Keratinocyte (primary cell): ENCODE data around the gene KMT2C. TPM values are rescaled to one million over a fixed set of nuclear protein-coding genes. Genes with fewer than 3 reads are reported as not detected.

Source experiments
- DNase-seq: peaks from one replicate; pipeline ENCODE4 v3.0.0-alpha.2; 2011; ENCODE audit warnings: low read depth, missing footprints, low spot score
- FAIRE-seq: peaks from 2 replicates; lab custom pipeline; 2011; peaks lifted over from hg19 to GRCh38; lab: Jason Lieb, UNC
- H2AFZ ChIP-seq: 2 replicates; pipeline ENCODE4 v1.6.0; 2012; ENCODE audit warnings: low read length, control low read depth, inconsistent platforms; ENCODE audit not compliant: control insufficient read depth
- H3K27ac ChIP-seq: 2 replicates; pipeline ENCODE4 v1.5.1; 2011; ENCODE audit warnings: low read length; ENCODE audit not compliant: control insufficient read depth, insufficient read depth
- H3K27me3 ChIP-seq: 3 replicates; pipeline ENCODE4 v1.6.0; 2011; ENCODE audit warnings: low read length; ENCODE audit not compliant: control insufficient read depth, insufficient read depth; ENCODE audit errors: extremely low read depth
- H3K36me3 ChIP-seq, 2 experiments: 2 replicates in 1 of 2; 3 replicates in 1 of 2; pipeline ENCODE4 v1.5.1; 2011; ENCODE audit warnings: low read length in 2 of 2, mild to moderate bottlenecking in 1 of 2; ENCODE audit not compliant: control insufficient read depth in 2 of 2, insufficient read depth in 2 of 2; ENCODE audit errors: extremely low read depth in 1 of 2
- H3K4me1 ChIP-seq: 3 replicates; pipeline ENCODE4 v1.5.1; 2011; ENCODE audit warnings: low read length; ENCODE audit not compliant: control insufficient read depth, insufficient read depth; ENCODE audit errors: extremely low read depth
- H3K4me2 ChIP-seq: 3 replicates; pipeline ENCODE4 v1.6.0; 2011; ENCODE audit warnings: low read depth, low read length; ENCODE audit not compliant: control insufficient read depth, insufficient read depth; ENCODE audit errors: extremely low read depth
- H3K4me3 ChIP-seq, 3 experiments: fragments of 200-600 bp in 1 of 3; sonication (generic) in 1 of 3; 2 replicates in 2 of 3; 3 replicates in 1 of 3; pipeline ENCODE4 v1.5.1; 2011 to 2016; ENCODE audit warnings: low read length in 3 of 3, mild to moderate bottlenecking in 3 of 3, control low read depth in 2 of 3, inconsistent platforms in 1 of 3, low read depth in 1 of 3, mixed read lengths in 1 of 3, mixed run types in 1 of 3, moderate library complexity in 1 of 3; ENCODE audit not compliant: control insufficient read depth in 2 of 3, insufficient read depth in 2 of 3; ENCODE audit errors: extremely low read depth in 1 of 3
- H3K79me2 ChIP-seq: 2 replicates; pipeline ENCODE4 v1.6.0; 2012; ENCODE audit warnings: low read length; ENCODE audit not compliant: control insufficient read depth, insufficient read depth
- H3K9ac ChIP-seq: 3 replicates; pipeline ENCODE4 v1.6.0; 2011; ENCODE audit warnings: low read length; ENCODE audit not compliant: control insufficient read depth, insufficient read depth; ENCODE audit errors: extremely low read depth
- H3K9me1 ChIP-seq: 3 replicates; pipeline ENCODE4 v1.6.0; 2011; ENCODE audit warnings: low read length; ENCODE audit not compliant: control insufficient read depth, insufficient read depth; ENCODE audit errors: extremely low read depth
- H3K9me3 ChIP-seq: 2 replicates; pipeline ENCODE4 v1.5.1; 2012; ENCODE audit warnings: low read depth, low read length; ENCODE audit not compliant: control insufficient read depth
- H4K20me1 ChIP-seq: 3 replicates; pipeline ENCODE4 v1.6.0; 2011; ENCODE audit warnings: low read length; ENCODE audit not compliant: control insufficient read depth, insufficient read depth; ENCODE audit errors: extremely low read depth
- EZH2 ChIP-seq: IDR thresholded peaks from one replicate; pipeline ENCODE4 v1.6.1; 2012; ENCODE audit warnings: inconsistent platforms, mild to moderate bottlenecking, low read length, moderate library complexity
- dilution Hi-C: fragments of 300-500 bp; cut with MboI; formaldehyde crosslinking; loops from one replicate; pipeline ENCODE4 v1.7.0; 2020; ENCODE audit warnings: low sequenced_read_pairs; ENCODE audit not compliant: extremely low pct_ligation_motif_present
- polyA plus RNA-seq, 5 experiments: library from polyadenylated mRNA; depleted of rRNA in 3 of 5; stranded (reverse) in 3 of 5; stranded (forward) in 1 of 5; unstranded in 1 of 5; fragments of >200 nt; gene quantifications; 1 replicate in 1 of 5; 2 replicates in 3 of 5; 3 replicates in 1 of 5; pipeline versions ENCODE4 v1.2.1 to v1.2.3, GENCODE V29; 2011 to 2012; ENCODE audit warnings: missing spikeins in 2 of 5, low read depth in 1 of 5, low replicate concordance in 1 of 5
- TF ChIP-seq, protein P1 (sequence below), 3 experiments: IDR thresholded peaks in 1 of 3; conservative IDR thresholded peaks in 1 of 3; optimal IDR thresholded peaks in 1 of 3; 2 replicates in 2 of 3; 3 replicates in 1 of 3; pipeline versions ENCODE3 to v1.5.1; 2011; ENCODE audit warnings: low read length in 3 of 3, mild to moderate bottlenecking in 3 of 3, moderate library complexity in 2 of 3, control low read depth in 1 of 3, inconsistent platforms in 1 of 3; ENCODE audit not compliant: insufficient read depth in 2 of 3; ENCODE audit errors: extremely low read depth in 1 of 3

KMT2C gene
- polyA plus RNA-seq, 1 donor (not counting 4 experiments of a cell fraction or from before 2014, with no cell fraction given): 8.5 TPM

DNA sequence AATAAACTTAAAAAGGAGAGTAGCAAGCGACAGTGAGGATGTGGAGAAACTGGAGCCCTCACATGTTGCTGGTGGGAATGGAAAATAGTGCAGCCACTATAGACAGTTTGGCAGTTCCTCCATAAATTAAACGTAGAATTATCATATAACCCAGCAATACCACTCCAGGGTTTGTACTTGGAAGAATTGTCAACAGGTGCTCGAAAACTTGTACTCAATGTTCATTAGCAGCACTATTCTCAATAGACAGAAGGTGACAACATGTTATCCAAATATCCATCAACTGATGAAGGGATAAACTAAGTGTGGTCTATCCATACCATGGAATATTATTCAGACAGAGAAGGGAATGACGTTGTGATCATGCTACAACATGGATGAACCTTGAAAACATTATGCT lies 338.5 kb downstream of the KMT2C start:
- Histone ChIP-seq H2AFZ (no peak overlapping the region), H3K9ac (no peak overlapping the region), H4K20me1 (no peaks in the 10 kb centered on the region), H3K36me3 (peaks cover 0 to 2% of the 10 kb centered on the region in 2 experiments), H3K4me3 (no peak overlapping the region), H3K27me3 (no peaks in the 10 kb centered on the region), H3K9me3 (no peaks in the 10 kb centered on the region), H3K4me2 (no peak overlapping the region), H3K4me1 (no peaks in the 10 kb centered on the region), H3K9me1 (no peaks in the 10 kb centered on the region), H3K79me2 (no peaks in the 10 kb centered on the region), H3K27ac (no peak overlapping the region)
- DNase-seq (no peak), FAIRE-seq (no peak)
- dilution Hi-C loops: no loop called here
- TF ChIP-seq EZH2: no peak
- TF ChIP-seq, protein P1, sequence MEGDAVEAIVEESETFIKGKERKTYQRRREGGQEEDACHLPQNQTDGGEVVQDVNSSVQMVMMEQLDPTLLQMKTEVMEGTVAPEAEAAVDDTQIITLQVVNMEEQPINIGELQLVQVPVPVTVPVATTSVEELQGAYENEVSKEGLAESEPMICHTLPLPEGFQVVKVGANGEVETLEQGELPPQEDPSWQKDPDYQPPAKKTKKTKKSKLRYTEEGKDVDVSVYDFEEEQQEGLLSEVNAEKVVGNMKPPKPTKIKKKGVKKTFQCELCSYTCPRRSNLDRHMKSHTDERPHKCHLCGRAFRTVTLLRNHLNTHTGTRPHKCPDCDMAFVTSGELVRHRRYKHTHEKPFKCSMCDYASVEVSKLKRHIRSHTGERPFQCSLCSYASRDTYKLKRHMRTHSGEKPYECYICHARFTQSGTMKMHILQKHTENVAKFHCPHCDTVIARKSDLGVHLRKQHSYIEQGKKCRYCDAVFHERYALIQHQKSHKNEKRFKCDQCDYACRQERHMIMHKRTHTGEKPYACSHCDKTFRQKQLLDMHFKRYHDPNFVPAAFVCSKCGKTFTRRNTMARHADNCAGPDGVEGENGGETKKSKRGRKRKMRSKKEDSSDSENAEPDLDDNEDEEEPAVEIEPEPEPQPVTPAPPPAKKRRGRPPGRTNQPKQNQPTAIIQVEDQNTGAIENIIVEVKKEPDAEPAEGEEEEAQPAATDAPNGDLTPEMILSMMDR (optimal IDR thresholded peaks at IDR 0.05 in 1 of 3, IDR thresholded peaks at IDR 0.05 in 1 of 3, conservative IDR thresholded peaks at IDR 0.05 in 1 of 3; ENCODE audit: extremely low read depth in 1 of 3, insufficient read depth in 2 of 3, low read length in 3 of 3): no peak

DNA sequence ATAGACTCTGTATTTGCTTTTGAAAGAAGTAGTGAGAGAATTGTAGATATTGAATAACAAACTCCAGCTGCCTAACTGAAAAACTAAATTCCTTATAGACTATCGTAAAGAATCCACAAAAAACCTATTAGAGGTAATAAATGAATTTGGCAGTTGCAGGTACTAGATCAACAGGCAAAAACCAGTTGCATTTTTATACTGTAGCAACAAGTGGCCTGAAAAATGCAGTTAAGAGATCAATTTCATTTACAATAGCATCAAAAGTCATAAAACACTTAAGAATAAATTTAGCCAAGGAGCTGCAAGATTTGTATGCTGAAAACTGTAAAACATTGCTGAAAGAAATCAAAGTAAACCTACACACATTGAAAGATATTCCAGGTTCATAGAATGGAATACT lies 340.0 kb downstream of the KMT2C start:
- H3K9me1 ChIP-seq: no peaks in the 10 kb centered on the region
- H3K79me2 ChIP-seq: no peaks in the 10 kb centered on the region

More for the DNA sequence above, 340.0 kb downstream of the KMT2C start:
- dilution Hi-C loops: no loop called here
- H3K4me1 ChIP-seq: no peaks in the 10 kb centered on the region
- no peaks in the 10 kb centered on the region for H4K20me1 ChIP-seq
- TF ChIP-seq, protein P1 (optimal IDR thresholded peaks at IDR 0.05 in 1 of 3, IDR thresholded peaks at IDR 0.05 in 1 of 3, conservative IDR thresholded peaks at IDR 0.05 in 1 of 3; ENCODE audit: extremely low read depth in 1 of 3, insufficient read depth in 2 of 3, low read length in 3 of 3): no peak
- TF ChIP-seq EZH2: no peak
- FAIRE-seq (no peak), DNase-seq (no peak)
- no peak overlapping the region for H2AFZ ChIP-seq
- no peaks in the 10 kb centered on the region for H3K9me3 ChIP-seq
- H3K9ac ChIP-seq: no peak overlapping the region
- no peaks in the 10 kb centered on the region for H3K27me3 ChIP-seq
- peaks cover 0 to 2% of the 10 kb centered on the region in 2 experiments for H3K36me3 ChIP-seq
- no peak overlapping the region for H3K4me3 ChIP-seq
- H3K27ac ChIP-seq: no peak overlapping the region
- no peak overlapping the region for H3K4me2 ChIP-seq
